GM23338 (cell line): ENCODE results near the gene TAF3.

ENCODE experiments used
- CREB1 ChIP-seq: fragments of 250-450 bp; sonication (Bioruptor Pico); IDR thresholded peaks from 2 replicates; pipeline ENCODE4 v1.5.0; 2020; ENCODE audit warnings: low read depth, mild to moderate bottlenecking, moderate library complexity
- EZH2 ChIP-seq: fragments of 200-600 bp; sonication (generic); IDR thresholded peaks from one replicate; pipeline ENCODE4 v1.8.0; 2017; ENCODE audit warnings: antibody characterized with exemption, mild to moderate bottlenecking, low read depth; ENCODE audit not compliant: unreplicated experiment
- EZH2phosphoT487 ChIP-seq: fragments of 200-600 bp; sonication (generic); IDR thresholded peaks from one replicate; pipeline ENCODE4 v1.8.1; 2018; ENCODE audit warnings: antibody characterized with exemption; ENCODE audit not compliant: unreplicated experiment
- JUNB ChIP-seq: IDR thresholded peaks from one replicate; pipeline ENCODE4 v1.6.1; 2016; ENCODE audit warnings: antibody characterized with exemption; ENCODE audit not compliant: unreplicated experiment
- NANOG ChIP-seq: IDR thresholded peaks from 2 replicates; pipeline ENCODE4 v1.6.1; 2016; ENCODE audit warnings: antibody characterized with exemption, borderline replicate concordance
- POLR2AphosphoS5 ChIP-seq: IDR thresholded peaks from 2 replicates; pipeline ENCODE4 v1.6.1; 2016; ENCODE audit warnings: antibody characterized with exemption, low read depth
- STAT1 ChIP-seq: IDR thresholded peaks from one replicate; pipeline ENCODE4 v1.6.1; 2016; ENCODE audit warnings: antibody characterized with exemption; ENCODE audit not compliant: unreplicated experiment
- ZNF331 ChIP-seq: fragments of 250-450 bp; sonication (Bioruptor Pico); IDR thresholded peaks from 2 replicates; pipeline ENCODE4 v1.5.0; 2020; ENCODE audit warnings: low read depth, mild to moderate bottlenecking, moderate library complexity
- TF ChIP-seq, protein P1 (sequence below), 2 experiments: fragments of 200-600 bp in 1 of 2; sonication (generic) in 1 of 2; conservative IDR thresholded peaks; 2 replicates each; pipeline versions ENCODE4 v1.5.1 to v1.6.1; 2016 to 2017; ENCODE audit warnings: antibody characterized with exemption in 2 of 2, low read depth in 2 of 2, mild to moderate bottlenecking in 2 of 2, moderate library complexity in 1 of 2
- TF ChIP-seq, protein P2 (sequence below): IDR thresholded peaks from one replicate; pipeline ENCODE4 v1.6.1; 2018; ENCODE audit warnings: antibody characterized with exemption; ENCODE audit not compliant: unreplicated experiment
- TF ChIP-seq, protein P3 (sequence below): IDR thresholded peaks from 2 replicates; pipeline ENCODE4 v1.6.1; 2016; ENCODE audit warnings: antibody characterized with exemption
- TF ChIP-seq, protein P4 (sequence below): fragments of 250-450 bp; sonication (Bioruptor Pico); IDR thresholded peaks from 2 replicates; pipeline ENCODE4 v1.5.0; 2020; ENCODE audit warnings: mild to moderate bottlenecking, moderate library complexity

DNA sequence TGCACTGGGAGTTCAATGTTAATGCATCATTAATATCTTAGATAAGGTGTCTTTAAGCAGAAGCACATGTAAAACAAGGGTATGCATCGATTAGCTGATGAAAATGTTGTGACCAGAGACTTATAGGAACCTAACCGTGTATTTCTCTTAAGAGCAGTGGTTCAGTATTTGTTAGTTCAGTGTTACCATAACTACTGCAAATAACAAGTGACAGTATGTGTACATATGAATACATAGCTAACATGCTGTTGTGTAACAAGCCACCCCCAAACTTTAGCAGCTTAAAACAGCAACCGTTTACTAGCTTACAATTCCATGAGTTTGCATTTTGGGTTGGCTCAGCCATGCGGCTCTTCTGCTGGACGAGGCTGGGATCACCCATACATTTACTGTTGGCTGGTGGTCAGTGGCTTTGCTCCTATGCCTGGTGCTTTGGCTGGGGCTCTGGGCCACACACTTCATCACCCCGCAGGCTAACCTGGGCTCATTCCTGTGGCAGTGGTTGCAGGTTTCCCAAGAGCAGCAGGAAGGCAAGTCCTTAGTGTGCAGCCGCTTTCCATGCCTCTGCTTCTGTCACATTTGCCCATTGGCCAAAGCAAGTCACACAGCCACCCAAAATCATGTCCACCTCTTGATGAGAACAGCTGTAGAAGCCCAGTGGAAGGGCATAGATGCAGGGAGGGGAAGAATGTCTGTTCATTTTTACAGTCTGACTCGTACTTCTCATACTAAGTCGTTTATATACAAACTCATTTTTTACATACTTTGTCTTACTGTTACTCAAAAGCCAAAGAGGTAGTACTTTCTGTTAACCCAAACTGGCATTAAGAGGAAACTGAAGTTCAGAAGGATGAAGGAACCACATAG is 132.9 kb downstream of the TAF3 start:
- TF ChIP-seq, protein P1, sequence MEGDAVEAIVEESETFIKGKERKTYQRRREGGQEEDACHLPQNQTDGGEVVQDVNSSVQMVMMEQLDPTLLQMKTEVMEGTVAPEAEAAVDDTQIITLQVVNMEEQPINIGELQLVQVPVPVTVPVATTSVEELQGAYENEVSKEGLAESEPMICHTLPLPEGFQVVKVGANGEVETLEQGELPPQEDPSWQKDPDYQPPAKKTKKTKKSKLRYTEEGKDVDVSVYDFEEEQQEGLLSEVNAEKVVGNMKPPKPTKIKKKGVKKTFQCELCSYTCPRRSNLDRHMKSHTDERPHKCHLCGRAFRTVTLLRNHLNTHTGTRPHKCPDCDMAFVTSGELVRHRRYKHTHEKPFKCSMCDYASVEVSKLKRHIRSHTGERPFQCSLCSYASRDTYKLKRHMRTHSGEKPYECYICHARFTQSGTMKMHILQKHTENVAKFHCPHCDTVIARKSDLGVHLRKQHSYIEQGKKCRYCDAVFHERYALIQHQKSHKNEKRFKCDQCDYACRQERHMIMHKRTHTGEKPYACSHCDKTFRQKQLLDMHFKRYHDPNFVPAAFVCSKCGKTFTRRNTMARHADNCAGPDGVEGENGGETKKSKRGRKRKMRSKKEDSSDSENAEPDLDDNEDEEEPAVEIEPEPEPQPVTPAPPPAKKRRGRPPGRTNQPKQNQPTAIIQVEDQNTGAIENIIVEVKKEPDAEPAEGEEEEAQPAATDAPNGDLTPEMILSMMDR (conservative IDR thresholded peaks at IDR 0.05; ENCODE audit: low read depth in 2 of 2), result no peak
- TF ChIP-seq EZH2phosphoT487 (no peak), JUNB (no peak), CREB1 (no peak), POLR2AphosphoS5 (no peak), EZH2 (no peak), NANOG (no peak), STAT1 (no peak), ZNF331 (peak; percentile 62; the same call in 1 of the 2 replicates)
- TF ChIP-seq, protein P2, sequence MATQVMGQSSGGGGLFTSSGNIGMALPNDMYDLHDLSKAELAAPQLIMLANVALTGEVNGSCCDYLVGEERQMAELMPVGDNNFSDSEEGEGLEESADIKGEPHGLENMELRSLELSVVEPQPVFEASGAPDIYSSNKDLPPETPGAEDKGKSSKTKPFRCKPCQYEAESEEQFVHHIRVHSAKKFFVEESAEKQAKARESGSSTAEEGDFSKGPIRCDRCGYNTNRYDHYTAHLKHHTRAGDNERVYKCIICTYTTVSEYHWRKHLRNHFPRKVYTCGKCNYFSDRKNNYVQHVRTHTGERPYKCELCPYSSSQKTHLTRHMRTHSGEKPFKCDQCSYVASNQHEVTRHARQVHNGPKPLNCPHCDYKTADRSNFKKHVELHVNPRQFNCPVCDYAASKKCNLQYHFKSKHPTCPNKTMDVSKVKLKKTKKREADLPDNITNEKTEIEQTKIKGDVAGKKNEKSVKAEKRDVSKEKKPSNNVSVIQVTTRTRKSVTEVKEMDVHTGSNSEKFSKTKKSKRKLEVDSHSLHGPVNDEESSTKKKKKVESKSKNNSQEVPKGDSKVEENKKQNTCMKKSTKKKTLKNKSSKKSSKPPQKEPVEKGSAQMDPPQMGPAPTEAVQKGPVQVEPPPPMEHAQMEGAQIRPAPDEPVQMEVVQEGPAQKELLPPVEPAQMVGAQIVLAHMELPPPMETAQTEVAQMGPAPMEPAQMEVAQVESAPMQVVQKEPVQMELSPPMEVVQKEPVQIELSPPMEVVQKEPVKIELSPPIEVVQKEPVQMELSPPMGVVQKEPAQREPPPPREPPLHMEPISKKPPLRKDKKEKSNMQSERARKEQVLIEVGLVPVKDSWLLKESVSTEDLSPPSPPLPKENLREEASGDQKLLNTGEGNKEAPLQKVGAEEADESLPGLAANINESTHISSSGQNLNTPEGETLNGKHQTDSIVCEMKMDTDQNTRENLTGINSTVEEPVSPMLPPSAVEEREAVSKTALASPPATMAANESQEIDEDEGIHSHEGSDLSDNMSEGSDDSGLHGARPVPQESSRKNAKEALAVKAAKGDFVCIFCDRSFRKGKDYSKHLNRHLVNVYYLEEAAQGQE, result no peak
- TF ChIP-seq, protein P3, sequence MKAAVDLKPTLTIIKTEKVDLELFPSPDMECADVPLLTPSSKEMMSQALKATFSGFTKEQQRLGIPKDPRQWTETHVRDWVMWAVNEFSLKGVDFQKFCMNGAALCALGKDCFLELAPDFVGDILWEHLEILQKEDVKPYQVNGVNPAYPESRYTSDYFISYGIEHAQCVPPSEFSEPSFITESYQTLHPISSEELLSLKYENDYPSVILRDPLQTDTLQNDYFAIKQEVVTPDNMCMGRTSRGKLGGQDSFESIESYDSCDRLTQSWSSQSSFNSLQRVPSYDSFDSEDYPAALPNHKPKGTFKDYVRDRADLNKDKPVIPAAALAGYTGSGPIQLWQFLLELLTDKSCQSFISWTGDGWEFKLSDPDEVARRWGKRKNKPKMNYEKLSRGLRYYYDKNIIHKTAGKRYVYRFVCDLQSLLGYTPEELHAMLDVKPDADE, result no peak
- TF ChIP-seq, protein P4, sequence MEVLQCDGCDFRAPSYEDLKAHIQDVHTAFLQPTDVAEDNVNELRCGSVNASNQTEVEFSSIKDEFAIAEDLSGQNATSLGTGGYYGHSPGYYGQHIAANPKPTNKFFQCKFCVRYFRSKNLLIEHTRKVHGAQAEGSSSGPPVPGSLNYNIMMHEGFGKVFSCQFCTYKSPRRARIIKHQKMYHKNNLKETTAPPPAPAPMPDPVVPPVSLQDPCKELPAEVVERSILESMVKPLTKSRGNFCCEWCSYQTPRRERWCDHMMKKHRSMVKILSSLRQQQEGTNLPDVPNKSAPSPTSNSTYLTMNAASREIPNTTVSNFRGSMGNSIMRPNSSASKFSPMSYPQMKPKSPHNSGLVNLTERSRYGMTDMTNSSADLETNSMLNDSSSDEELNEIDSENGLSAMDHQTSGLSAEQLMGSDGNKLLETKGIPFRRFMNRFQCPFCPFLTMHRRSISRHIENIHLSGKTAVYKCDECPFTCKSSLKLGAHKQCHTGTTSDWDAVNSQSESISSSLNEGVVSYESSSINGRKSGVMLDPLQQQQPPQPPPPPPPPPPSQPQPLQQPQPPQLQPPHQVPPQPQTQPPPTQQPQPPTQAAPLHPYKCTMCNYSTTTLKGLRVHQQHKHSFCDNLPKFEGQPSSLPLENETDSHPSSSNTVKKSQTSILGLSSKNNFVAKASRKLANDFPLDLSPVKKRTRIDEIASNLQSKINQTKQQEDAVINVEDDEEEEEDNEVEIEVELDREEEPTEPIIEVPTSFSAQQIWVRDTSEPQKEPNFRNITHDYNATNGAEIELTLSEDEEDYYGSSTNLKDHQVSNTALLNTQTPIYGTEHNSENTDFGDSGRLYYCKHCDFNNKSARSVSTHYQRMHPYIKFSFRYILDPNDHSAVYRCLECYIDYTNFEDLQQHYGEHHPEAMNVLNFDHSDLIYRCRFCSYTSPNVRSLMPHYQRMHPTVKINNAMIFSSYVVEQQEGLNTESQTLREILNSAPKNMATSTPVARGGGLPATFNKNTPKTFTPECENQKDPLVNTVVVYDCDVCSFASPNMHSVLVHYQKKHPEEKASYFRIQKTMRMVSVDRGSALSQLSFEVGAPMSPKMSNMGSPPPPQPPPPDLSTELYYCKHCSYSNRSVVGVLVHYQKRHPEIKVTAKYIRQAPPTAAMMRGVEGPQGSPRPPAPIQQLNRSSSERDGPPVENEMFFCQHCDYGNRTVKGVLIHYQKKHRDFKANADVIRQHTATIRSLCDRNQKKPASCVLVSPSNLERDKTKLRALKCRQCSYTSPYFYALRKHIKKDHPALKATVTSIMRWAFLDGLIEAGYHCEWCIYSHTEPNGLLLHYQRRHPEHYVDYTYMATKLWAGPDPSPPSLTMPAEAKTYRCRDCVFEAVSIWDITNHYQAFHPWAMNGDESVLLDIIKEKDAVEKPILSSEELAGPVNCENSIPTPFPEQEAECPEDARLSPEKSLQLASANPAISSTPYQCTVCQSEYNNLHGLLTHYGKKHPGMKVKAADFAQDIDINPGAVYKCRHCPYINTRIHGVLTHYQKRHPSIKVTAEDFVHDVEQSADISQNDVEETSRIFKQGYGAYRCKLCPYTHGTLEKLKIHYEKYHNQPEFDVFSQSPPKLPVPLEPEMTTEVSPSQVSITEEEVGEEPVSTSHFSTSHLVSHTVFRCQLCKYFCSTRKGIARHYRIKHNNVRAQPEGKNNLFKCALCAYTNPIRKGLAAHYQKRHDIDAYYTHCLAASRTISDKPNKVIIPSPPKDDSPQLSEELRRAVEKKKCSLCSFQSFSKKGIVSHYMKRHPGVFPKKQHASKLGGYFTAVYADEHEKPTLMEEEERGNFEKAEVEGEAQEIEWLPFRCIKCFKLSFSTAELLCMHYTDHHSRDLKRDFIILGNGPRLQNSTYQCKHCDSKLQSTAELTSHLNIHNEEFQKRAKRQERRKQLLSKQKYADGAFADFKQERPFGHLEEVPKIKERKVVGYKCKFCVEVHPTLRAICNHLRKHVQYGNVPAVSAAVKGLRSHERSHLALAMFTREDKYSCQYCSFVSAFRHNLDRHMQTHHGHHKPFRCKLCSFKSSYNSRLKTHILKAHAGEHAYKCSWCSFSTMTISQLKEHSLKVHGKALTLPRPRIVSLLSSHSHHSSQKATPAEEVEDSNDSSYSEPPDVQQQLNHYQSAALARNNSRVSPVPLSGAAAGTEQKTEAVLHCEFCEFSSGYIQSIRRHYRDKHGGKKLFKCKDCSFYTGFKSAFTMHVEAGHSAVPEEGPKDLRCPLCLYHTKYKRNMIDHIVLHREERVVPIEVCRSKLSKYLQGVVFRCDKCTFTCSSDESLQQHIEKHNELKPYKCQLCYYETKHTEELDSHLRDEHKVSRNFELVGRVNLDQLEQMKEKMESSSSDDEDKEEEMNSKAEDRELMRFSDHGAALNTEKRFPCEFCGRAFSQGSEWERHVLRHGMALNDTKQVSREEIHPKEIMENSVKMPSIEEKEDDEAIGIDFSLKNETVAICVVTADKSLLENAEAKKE (CRISPR knock-in tag), result no peak
